GF-D8 (cell line): ENCODE data around the gene CA7.

Experiments used
- DNase-seq: peaks from one replicate; lab custom pipeline; 2025; lab: John Stamatoyannopoulos, UW

CA7 gene

GRCh38 chr16:66844342-66845079, at the start of gene CA7:
Gene CA7, plus strand, starts transcription at chr16:66844414. Its CDS starts 74 bp downstream, at chr16:66844488.
- DNase-seq = no peak

DNA sequence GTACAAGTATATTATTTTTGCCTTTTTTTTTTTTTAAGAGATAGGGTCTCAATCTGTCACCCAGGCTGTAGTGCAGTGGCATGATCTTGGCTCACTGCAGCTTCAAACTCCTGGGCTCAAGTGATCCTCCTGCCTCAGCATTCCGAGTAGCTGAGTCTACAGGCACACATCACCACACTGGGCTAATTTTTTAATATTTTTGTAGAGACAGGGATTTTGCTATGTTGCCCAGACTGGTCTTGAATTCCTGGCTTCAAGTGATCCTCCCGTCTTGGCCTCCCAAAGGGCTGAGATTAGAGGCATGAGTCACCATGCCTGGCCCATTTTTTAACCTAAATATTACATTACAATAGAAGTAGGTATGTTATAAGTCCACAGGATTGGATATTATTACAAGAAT, 46.1 kb upstream of the CA7 start:
- DNase-seq = no peak

DNA sequence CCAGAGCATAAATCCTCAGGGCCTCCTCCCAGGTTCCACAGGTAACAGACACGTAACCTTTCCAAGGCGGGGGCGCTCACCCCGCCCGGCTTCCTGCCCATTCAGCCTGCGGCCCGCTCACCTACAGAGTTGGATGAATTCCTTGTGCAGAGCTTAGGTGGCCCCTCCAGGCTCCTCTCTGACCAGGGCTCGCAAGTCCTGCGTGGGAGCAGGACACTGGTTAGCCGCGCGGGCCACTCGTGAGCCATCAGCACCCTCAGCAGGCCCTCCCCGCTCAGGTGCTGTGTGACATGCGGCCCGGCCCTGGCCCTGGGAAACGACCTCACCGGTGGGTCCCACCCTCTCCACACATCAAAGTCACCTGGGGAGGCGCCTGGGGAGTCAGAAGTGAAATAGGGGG, 43.4 kb upstream of the CA7 start:
- DNase-seq = no peak

DNA sequence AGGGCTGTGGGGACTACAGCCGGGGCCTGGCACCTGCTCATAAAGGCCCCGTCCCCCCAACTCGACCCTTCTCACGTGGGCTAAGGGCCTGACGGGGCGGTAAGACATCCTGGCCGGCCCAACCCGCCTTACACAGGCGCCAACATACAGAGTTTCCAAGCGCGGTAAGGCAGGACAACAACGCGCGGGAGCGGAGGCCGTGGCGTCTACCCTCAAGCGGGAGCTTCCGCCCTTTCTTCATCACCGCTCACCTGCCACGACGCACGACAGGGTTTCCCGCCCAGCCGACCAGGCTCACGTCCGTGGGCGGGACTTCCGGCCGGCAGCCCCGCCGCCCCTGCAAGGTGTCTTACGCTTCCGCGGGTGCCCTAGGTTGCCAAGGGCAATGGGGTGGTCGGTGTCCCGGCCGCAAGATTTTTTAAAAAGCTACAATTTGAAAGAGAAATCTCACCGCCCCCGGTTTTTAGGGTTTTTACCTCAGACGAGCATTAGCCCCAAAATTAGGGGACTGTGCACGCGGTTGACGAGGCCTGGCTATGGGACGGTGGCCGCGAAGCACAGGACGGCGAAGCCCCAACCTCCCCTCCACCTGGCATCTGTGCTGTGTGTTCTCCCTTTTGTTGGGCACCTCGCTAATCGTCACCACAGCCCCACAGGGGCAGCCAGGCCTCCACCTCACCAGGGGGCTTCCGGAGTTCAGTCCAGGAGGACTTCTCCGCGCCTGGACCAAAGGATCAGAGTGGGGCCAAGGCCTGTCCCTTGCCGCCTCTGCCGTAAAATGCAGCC, 42.7 kb upstream of the CA7 start, which contains the start of gene TERB1:
Gene TERB1, minus strand, starts transcription at position 265 of the 786 bp plus-strand sequence. CDS start 4,786 bp downstream, outside the sequence.
- DNase-seq = no peak

DNA sequence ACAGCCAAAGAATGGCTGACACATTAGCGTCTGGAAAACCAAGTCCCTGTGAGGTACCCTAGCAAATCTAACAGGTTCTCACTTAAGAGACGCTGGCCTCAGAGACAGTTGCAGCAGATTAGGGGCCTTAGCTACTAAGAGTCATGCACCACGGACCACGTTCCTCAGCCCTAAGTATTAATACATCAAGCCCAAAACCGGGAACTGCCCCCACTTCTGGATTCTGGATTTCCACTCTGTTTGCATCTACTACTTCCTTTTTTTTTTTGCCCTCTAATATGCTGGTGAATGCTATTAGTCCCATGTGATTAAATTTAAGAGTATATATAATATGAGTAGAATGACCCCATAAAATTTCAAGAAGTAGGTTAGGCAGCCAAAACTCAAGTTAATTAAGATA, 42.1 kb upstream of the CA7 start:
- DNase-seq = no peak

DNA sequence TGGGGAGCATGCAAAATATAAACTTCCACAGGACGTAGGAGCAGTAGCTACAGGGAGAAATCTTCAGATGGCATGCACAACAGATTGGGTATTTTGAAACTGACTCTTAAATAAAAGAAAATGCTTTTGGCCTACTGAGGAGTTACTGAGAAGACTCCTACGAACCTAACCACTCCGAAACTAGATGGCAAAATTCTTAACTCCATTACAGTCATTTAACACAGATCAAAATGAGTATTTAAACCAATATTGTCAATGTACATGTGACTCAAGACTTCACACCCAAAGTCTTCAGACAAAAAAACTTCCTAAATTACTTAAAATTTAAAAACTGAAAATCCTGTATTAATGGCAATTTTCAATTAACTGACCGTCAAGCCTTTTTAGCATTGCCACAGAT, 34.4 kb upstream of the CA7 start:
- DNase-seq = no peak

GRCh38 chr16:66810391-66810790, 33.8 kb upstream of the CA7 start:
- no peak for DNase-seq

DNA sequence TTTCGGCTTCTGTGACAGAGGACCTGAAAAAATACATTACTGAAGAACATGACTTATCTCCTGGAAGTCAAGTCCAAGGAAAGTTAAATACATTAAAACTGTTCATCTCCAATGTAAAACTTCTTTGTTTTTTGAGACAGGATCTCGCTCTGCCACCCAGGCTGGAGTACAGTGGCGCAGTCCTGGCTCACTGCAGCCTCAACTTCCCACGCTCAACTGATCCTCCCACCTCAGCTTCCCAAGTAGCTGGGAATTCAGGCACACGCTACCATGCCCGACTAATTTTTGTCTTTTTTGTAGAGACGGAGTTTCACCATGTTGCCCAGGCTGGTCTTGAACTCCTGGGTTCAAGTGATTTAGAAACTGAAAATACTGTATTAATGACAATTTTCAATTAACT, 33.2 kb upstream of the CA7 start:
- DNase-seq = no peak

- no peak for DNase-seq
Measured at GRCh38 chr16:66814734-66815133, 29.5 kb upstream of the CA7 start.

GRCh38 chr16:66824006-66824405, 20.2 kb upstream of the CA7 start:
- DNase-seq = no peak

DNA sequence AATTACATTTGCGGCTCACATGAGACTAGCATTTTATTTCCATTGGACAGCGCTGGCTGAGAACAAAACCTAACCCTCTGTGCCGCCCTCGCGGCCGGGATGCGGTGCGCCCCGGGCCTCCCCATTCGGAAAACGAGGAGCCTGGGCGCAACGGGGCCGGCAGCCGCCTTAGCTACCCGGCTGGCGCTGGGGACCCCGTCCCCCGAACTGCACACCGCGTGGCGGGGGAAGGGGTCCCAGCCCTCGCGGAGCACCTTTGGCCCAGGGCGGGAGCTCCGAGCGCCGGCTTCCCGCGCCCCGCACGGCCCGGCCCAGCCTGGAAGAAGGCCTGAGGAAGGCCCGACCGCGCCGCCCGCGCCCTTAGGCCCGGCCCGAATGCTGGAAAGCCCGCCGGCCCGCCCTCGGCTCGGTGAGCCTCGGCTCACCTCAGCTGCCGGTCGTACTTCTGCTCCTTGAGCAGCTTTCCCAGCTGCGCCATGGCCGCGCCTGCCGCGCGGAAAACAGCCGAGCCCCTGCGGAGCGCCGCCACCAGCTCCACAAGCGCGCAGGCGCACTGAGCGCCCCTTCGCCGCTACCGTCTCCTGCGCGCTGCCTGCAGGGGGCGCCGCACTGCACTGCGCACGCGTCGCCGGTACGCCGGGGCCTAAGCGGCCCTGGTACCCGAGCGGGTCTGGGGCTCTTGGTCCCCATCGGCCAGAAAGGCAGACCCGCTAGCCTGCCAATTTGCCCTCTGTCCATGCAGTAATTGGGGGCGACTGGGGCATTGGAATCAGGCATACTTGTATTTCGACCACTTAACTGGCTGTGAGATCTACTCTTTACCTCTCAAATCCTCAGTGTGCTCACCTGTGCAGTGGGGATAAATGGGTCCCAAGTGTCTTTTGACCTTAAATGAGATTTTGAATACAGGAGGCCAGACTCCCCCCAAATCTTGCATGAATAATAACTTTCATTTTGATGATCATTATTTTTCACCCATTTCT, 13.5 kb upstream of the CA7 start, which contains the start of gene NAE1:
Gene NAE1, minus strand, starts transcription at position 555 of the 983 bp plus-strand sequence. Its CDS starts 77 bp downstream, at position 478.
- peak; percentile 57 for DNase-seq

DNA sequence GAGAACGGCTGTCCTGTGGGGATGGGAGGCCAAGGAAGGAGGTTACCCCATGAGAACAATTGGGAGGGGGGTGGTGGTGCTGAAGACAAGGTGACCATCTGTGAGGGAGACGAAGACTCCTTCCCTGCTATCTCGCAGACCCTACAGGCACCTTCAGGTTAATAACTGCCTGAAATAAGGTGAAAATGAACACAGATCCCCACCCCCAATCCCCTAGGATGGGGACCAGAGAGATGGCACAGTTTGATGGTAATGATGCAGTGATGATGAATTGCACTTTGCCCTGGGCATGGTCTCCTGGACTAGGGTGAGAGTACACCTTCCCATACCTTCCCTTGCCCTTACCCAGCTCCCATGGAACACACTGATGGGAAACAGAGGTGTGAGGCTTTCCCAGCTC, 12.0 kb upstream of the CA7 start:
- no peak for DNase-seq

- no peak for DNase-seq
Measured at GRCh38 chr16:66832661-66833305, 11.4 kb upstream of the CA7 start.

GRCh38 chr16:66834746-66835145, 9.5 kb upstream of the CA7 start:
- DNase-seq = no peak

- no peak for DNase-seq
Measured at GRCh38 chr16:66840883-66841282, 3.3 kb upstream of the CA7 start.

DNA sequence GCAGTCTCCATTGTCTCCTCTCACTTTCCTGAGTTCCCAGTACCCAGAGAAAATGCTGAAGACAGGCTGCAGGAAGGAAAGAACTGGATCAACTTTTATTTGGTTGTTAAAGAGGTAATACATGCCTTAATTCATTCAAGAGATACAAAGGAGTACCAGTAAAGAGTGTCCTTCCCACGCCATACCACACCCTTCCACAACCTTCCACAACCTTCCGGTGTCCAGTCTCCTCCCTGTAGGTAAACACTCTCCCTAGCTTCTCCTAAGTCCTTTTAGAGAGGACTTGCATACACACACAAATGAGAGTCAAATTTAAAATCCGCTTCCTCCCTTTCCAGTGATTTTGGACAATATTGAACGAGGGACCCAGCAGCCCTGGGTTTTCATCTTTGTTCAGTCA, 2.8 kb upstream of the CA7 start:
- DNase-seq = no peak

- no peak for DNase-seq
Measured at GRCh38 chr16:66842765-66843164, 1.4 kb upstream of the CA7 start.

GRCh38 chr16:66843191-66843590, 1.0 kb upstream of the CA7 start:
- DNase-seq = no peak

DNA sequence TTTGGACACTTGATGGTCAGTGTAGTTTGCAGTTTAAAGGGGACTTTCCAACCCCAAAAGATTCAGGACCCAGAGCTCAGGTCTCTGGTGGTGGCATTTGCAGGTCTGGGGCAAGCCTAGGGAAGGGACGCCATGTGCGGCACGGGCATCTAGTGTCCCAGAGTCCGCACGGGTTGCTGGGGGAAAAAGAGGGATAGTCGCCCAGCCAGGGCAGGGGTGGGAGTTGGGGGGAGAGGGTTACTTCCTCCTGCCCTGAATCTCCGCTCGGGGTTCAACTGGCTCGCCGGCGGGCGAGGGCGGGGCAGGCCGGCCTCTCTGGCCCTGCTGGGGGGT, 239 bp upstream of the CA7 start:
- no peak for DNase-seq

DNA sequence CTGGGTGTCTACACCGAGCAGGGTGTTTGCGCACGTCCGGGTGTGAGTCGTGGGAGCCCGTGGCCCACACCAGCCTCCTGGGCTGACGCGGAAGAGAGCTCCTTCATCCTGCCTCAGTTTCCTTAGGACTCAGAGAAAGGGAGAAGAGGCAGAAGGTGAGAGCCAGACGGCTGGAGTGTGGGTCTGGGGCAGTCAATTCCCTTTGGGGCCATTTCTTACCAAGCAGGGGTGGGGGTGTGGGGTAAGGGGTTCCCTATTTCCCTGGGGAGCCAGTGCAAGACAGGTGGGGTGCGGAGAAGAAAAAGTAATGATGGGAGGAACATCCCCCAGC, 831 bp downstream of the CA7 start:
- DNase-seq = no peak

DNA sequence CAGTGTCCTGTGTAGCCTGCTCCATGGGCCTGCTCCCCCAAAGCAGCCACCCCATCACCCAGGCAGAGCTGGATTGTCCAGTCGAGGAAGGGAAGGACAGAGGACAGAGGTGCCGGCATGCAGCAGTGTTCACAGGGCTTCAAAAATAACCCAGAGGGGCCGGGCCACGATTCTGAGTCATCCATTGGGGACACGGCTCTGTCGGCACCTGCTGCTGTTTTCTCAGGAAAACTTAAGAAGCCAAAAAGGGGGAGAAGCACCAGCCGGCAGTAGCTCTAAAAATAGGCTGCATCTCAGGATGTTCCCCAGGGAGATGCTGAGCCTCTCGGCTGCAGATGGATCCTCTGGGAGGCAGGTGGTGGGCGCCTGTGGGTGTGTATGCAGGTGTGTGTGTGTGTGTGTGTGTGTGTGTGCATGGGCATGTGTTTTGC, 1.6 kb downstream of the CA7 start:
- DNase-seq = no peak

GRCh38 chr16:66846266-66846665, 2.1 kb downstream of the CA7 start:
- DNase-seq = no peak
